Suprapubic skin (tissue), 4 donors: ENCODE results near the gene HDLBP. TPM values are rescaled to one million over a fixed set of nuclear protein-coding genes. Genes with fewer than 3 reads are reported as not detected.

Experiments used
- DNase-seq, 2 donors: peaks; one replicate each; pipeline ENCODE4 v3.0.0-alpha.2; 2019; ENCODE audit warnings: low spot score in 2 of 2
- H3K27ac ChIP-seq: fragments of 200-600 bp; sonication (generic); one replicate; pipeline ENCODE4 v1.5.1; 2019
- H3K27me3 ChIP-seq: fragments of 200-600 bp; sonication (generic); one replicate; pipeline ENCODE4 v1.5.1; 2019
- H3K36me3 ChIP-seq: fragments of 200-600 bp; sonication (generic); one replicate; pipeline ENCODE4 v1.5.1; 2019
- H3K4me1 ChIP-seq: fragments of 200-600 bp; sonication (generic); one replicate; pipeline ENCODE4 v1.5.1; 2019
- H3K4me3 ChIP-seq: fragments of 200-600 bp; sonication (generic); one replicate; pipeline ENCODE4 v1.5.1; 2019; ENCODE audit warnings: mild to moderate bottlenecking
- H3K9me3 ChIP-seq: fragments of 200-600 bp; sonication (generic); one replicate; pipeline ENCODE4 v1.5.1; 2019
- CTCF ChIP-seq, 2 donors: fragments of 200-600 bp in 1 of 2; fragments of 450-650 bp in 1 of 2; sonication (generic) in 1 of 2; IDR thresholded peaks; one replicate each; pipeline ENCODE4 v1.5.1; 2016 to 2019; ENCODE audit warnings: antibody characterized with exemption in 2 of 2, mild to moderate bottlenecking in 1 of 2, moderate library complexity in 1 of 2
- EP300 ChIP-seq: sonication (generic); formaldehyde crosslinking; IDR thresholded peaks from one replicate; pipeline ENCODE4 v1.6.1; 2017; ENCODE audit warnings: antibody characterized with exemption
- POLR2A ChIP-seq, 2 donors: fragments of 450-650 bp; IDR thresholded peaks; one replicate each; pipeline ENCODE4 v1.6.1; 2017; ENCODE audit warnings: antibody characterized with exemption in 2 of 2, mild to moderate bottlenecking in 2 of 2, moderate library complexity in 2 of 2
- POLR2AphosphoS5 ChIP-seq, 3 donors: sonication (generic); formaldehyde crosslinking; IDR thresholded peaks; one replicate each; pipeline ENCODE4 v1.6.1; 2017; ENCODE audit warnings: antibody characterized with exemption in 3 of 3
- WGBS: methylation state at CpG from one replicate; pipeline ENCODE4 v1.1.5; 2018; 5-methylcytosine and 5-hydroxymethylcytosine counted together
- total RNA-seq, 4 donors: library from RNA; depleted of rRNA; stranded (reverse); fragments of >200 nt; gene quantifications; one replicate each; pipeline ENCODE4 v1.1.0, GENCODE V29; 2016

HDLBP gene
- total RNA-seq, 4 donors from 2014 or later, result 263 to 400 (median 287) TPM

- Histone ChIP-seq H3K27ac (no peak overlapping the region), H3K9me3 (no peaks in the 10 kb centered on the region), H3K36me3 (no peaks in the 10 kb centered on the region), H3K4me3 (no peak overlapping the region), H3K4me1 (peaks cover 50% of the 10 kb centered on the region), H3K27me3 (no peaks in the 10 kb centered on the region)
- TF ChIP-seq EP300 (no peak), POLR2A (IDR thresholded peaks at IDR 0.05) (no peak), POLR2AphosphoS5 (IDR thresholded peaks at IDR 0.05) (no peak), CTCF (IDR thresholded peaks at IDR 0.05) (no peak)
- DNase-seq, result no peak
- 79% methylated on average over 5 of the region's 5 CpGs for WGBS
These were observed 7.2 kb downstream of the HDLBP start for GRCh38 chr2:241308267-241308666.

- H3K4me3 ChIP-seq, result no peak overlapping the region
- H3K4me1 ChIP-seq, result peaks cover 39% of the 10 kb centered on the region
- H3K9me3 ChIP-seq, result no peaks in the 10 kb centered on the region
- TF ChIP-seq POLR2AphosphoS5 (IDR thresholded peaks at IDR 0.05) (no peak), POLR2A (IDR thresholded peaks at IDR 0.05) (no peak), EP300 (no peak), CTCF (IDR thresholded peaks at IDR 0.05) (no peak)
- DNase-seq, result no peak
- 86% methylated on average over 6 of the region's 6 CpGs for WGBS
- no peaks in the 10 kb centered on the region for H3K36me3 ChIP-seq
- no peak overlapping the region for H3K27ac ChIP-seq
- no peaks in the 10 kb centered on the region for H3K27me3 ChIP-seq
These were observed 8.4 kb downstream of the HDLBP start for GRCh38 chr2:241307055-241307454.

- Histone ChIP-seq H3K9me3 (no peaks in the 10 kb centered on the region), H3K27ac (no peak overlapping the region), H3K4me3 (no peak overlapping the region), H3K36me3 (no peaks in the 10 kb centered on the region), H3K27me3 (no peaks in the 10 kb centered on the region), H3K4me1 (peaks cover 13% of the 10 kb centered on the region)
- TF ChIP-seq POLR2A (IDR thresholded peaks at IDR 0.05) (no peak), EP300 (no peak), POLR2AphosphoS5 (IDR thresholded peaks at IDR 0.05) (no peak), CTCF (IDR thresholded peaks at IDR 0.05) (no peak)
- DNase-seq, result no peak
- 56% methylated on average over 5 of the region's 5 CpGs for WGBS
These were observed 11.3 kb downstream of the HDLBP start for GRCh38 chr2:241304039-241304670.

GRCh38 chr2:241302759-241303651 is 12.5 kb downstream of the HDLBP start:
- H3K27ac ChIP-seq, result no peak overlapping the region
- no peak for DNase-seq
- H3K4me3 ChIP-seq, result no peak overlapping the region
- no peaks in the 10 kb centered on the region for H3K27me3 ChIP-seq
- WGBS, result 79% methylated on average over 9 of the region's 13 CpGs
- TF ChIP-seq EP300, result no peak
- no peak for TF ChIP-seq CTCF (IDR thresholded peaks at IDR 0.05)
- no peak for TF ChIP-seq POLR2AphosphoS5 (IDR thresholded peaks at IDR 0.05)
- no peak for TF ChIP-seq POLR2A (IDR thresholded peaks at IDR 0.05)
- H3K36me3 ChIP-seq, result no peaks in the 10 kb centered on the region
- peaks cover 10% of the 10 kb centered on the region for H3K4me1 ChIP-seq
- no peaks in the 10 kb centered on the region for H3K9me3 ChIP-seq

GRCh38 chr2:241302083-241302482 is 13.4 kb downstream of the HDLBP start:
- Histone ChIP-seq H3K9me3 (no peaks in the 10 kb centered on the region), H3K4me1 (peaks cover 10% of the 10 kb centered on the region), H3K27ac (no peak overlapping the region), H3K36me3 (no peaks in the 10 kb centered on the region), H3K27me3 (no peaks in the 10 kb centered on the region), H3K4me3 (no peak overlapping the region)
- 93% methylated on average over 3 of the region's 3 CpGs for WGBS
- DNase-seq, result no peak
- no peak for TF ChIP-seq POLR2A (IDR thresholded peaks at IDR 0.05)
- TF ChIP-seq POLR2AphosphoS5 (IDR thresholded peaks at IDR 0.05), result no peak
- TF ChIP-seq EP300, result no peak
- no peak for TF ChIP-seq CTCF (IDR thresholded peaks at IDR 0.05)
